Measurements from ENCODE around the gene TAS1R3. TPM values are rescaled to one million over a fixed set of nuclear protein-coding genes. Genes with fewer than 3 reads are reported as not detected.
A peak's percentile ranks its signal among the peaks of the same experiment; 100 is the strongest.

The TAS1R3 gene
- total RNA-seq, 4 donors from 2014 or later: 0.38 to 1.4 (median 0.79) TPM

DNA sequence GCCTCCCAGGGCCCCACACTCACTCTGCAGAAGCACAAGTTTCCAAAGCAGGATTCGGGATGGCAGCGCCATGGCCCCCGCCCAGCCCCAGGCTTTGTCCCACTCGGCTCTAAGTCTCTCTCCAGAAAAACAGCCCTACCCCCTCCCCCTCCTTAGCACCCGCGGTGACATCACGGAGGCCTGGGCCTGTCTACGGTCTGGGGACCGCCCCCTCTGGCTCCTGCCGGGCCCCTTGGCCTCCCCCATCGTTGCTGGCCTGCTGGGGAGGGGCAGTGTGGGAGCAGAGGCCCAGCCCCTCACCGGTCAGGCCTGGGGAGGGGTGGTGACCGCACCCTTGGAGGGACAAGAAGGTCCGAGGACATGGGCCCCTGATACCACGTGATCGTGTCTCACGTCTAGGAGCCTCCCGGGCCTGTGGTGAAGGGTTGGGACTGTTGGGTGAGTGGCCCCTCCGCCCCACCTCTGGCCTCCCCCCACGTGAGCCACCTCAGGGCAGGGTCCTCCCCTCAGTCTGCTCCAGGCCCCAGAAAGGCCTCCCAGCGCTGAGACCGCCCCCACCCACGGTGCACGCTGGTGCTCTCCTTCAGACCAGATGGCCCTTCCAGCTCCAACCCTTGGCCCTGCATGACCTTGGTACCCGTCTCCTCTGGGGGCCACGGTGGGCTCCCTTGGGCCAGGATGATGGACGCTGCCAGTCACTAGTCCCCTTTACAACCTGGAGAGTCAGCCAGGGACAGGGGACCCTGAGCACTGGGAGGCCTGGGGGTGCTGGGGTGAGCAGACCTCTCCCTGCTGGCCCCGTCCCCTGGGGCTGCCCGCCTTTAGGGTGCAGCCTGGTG, 27.6 kb downstream of the TAS1R3 start, which contains the start of gene MXRA8:
MXRA8 (minus strand) TSS at position 123 of the 839 bp plus-strand sequence; CDS start at position 72, 51 bp downstream.
- TF ChIP-seq, protein P1, sequence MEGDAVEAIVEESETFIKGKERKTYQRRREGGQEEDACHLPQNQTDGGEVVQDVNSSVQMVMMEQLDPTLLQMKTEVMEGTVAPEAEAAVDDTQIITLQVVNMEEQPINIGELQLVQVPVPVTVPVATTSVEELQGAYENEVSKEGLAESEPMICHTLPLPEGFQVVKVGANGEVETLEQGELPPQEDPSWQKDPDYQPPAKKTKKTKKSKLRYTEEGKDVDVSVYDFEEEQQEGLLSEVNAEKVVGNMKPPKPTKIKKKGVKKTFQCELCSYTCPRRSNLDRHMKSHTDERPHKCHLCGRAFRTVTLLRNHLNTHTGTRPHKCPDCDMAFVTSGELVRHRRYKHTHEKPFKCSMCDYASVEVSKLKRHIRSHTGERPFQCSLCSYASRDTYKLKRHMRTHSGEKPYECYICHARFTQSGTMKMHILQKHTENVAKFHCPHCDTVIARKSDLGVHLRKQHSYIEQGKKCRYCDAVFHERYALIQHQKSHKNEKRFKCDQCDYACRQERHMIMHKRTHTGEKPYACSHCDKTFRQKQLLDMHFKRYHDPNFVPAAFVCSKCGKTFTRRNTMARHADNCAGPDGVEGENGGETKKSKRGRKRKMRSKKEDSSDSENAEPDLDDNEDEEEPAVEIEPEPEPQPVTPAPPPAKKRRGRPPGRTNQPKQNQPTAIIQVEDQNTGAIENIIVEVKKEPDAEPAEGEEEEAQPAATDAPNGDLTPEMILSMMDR (IDR thresholded peaks at IDR 0.05): no peak
- TF ChIP-seq POLR2A (IDR thresholded peaks at IDR 0.05): no peak
- intact Hi-C loops (cut with DNase I; ENCODE audit: low total_unique reads): no loop called here
- 29 to 31% methylated on average over 23 to 27 of the region's 29 CpGs for WGBS, 2 donors
- DNase-seq (ENCODE audit: low spot score in 2 of 2): no peak
- peak within 1 kb of the TSS; percentile 36 for H3K4me3 ChIP-seq (ENCODE audit: low read depth, poor library complexity, severe bottlenecking)

DNA sequence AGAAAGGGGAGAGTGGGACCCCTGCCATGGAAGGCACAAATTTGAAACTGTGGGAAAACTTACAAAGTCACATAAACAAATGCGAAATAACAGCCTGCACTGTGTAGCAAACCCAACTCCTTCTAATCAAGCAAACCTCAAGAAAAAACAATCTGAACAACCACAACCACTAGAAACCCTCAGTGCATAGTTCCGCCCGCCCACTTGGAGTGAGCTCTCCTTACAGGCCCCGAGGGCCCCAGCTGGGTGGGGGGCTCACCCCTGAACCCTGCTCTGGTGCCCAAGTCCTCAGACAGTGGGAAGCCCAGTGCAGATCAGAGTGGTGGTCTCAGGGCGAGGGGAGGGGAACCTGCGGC, 28.2 kb downstream of the TAS1R3 start:
- H3K4me3 ChIP-seq (ENCODE audit: low read depth, poor library complexity, severe bottlenecking): no peak overlapping the region
- DNase-seq (ENCODE audit: low spot score in 2 of 2): no peak
- TF ChIP-seq, protein P1 (IDR thresholded peaks at IDR 0.05): no peak
- no peak for TF ChIP-seq POLR2A (IDR thresholded peaks at IDR 0.05)
- intact Hi-C loops (cut with DNase I; ENCODE audit: low total_unique reads): no loop called here
- 36 to 49% methylated on average over 6 of the region's 6 CpGs for WGBS, 2 donors

DNA sequence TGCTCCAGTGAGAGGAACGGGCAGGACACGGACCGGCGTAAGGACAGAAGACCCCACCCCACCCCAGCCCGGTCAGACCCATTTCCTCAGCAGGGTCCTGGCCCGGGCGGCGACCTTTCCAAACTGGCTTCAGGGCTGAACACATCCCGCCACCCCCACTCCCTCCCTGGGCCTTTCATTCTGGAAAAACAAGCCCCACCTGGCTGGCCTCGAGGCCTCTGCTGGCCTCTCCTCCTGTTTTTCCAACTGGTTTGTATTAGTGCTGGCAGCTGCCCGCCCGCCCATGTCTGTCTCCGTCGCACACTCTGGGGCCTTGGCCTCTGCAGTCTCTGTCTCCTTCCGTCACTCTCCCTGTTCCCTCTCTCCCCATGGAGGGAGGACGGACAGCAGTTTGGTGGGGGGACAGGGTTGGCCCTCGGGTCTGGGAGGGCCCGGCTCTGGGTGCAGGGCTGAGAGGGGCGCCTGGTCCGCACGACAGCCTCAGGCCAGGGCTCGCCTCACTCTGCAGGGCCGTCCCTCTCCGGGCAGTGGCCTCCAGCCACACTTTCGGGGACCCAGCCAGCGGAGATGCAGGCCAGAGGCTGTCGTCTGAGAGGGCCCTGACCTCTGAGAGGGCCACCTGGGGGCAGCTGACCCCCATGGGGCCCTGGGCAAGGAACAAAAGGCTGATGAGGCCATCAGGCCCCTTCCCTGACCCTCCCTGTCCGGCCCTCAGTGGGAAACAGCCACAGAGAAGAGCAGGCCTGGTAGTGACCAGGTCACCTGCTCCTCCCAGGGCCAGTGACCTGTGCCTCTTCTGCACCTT, 28.8 kb downstream of the TAS1R3 start:
- TF ChIP-seq, protein P1 (IDR thresholded peaks at IDR 0.05): no peak
- TF ChIP-seq POLR2A (IDR thresholded peaks at IDR 0.05): no peak
- intact Hi-C loops (cut with DNase I; ENCODE audit: low total_unique reads): no loop called here
- H3K4me3 ChIP-seq (ENCODE audit: low read depth, poor library complexity, severe bottlenecking): no peak overlapping the region
- no peak for DNase-seq (ENCODE audit: low spot score in 2 of 2)
- 38 to 56% methylated on average over 25 to 27 of the region's 28 CpGs for WGBS, 2 donors

DNA sequence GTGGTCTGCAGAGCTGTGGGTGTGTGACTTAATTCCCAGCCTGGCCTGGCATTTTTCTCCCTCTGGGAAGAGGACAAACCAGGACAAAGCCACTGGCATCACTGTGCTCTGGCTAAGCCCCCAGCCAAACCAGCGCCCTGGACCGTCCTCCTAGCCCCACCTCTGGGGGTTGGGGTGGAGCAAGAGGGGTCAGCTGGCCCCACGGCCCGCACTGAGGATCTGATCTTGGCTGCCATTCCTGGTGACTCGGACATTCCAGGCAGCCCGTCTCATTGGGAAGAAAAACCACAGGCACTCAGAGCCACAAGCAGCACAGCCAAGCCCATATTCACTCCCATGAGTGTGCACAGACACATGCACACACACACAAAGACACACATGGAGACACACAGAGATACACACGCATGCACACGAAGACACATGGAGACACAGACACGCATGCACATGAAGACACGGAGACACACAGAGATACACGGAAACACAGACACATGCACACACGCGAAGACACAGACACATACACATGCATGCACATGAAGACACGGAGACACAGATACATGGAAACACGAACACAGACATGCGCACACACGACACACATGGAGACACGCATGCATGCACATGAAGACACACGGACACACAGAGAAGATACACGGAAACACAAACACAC, 29.6 kb downstream of the TAS1R3 start:
- no peak for TF ChIP-seq POLR2A (IDR thresholded peaks at IDR 0.05)
- TF ChIP-seq, protein P1 (IDR thresholded peaks at IDR 0.05): no peak
- WGBS, 2 donors: 61 to 77% methylated on average over 17 to 20 of the region's 20 CpGs
- intact Hi-C loops (cut with DNase I; ENCODE audit: low total_unique reads): no loop called here
- DNase-seq (ENCODE audit: low spot score in 2 of 2): peak in 1 of 2 donors; percentile 95
- H3K4me3 ChIP-seq (ENCODE audit: low read depth, poor library complexity, severe bottlenecking): no peak overlapping the region

DNA sequence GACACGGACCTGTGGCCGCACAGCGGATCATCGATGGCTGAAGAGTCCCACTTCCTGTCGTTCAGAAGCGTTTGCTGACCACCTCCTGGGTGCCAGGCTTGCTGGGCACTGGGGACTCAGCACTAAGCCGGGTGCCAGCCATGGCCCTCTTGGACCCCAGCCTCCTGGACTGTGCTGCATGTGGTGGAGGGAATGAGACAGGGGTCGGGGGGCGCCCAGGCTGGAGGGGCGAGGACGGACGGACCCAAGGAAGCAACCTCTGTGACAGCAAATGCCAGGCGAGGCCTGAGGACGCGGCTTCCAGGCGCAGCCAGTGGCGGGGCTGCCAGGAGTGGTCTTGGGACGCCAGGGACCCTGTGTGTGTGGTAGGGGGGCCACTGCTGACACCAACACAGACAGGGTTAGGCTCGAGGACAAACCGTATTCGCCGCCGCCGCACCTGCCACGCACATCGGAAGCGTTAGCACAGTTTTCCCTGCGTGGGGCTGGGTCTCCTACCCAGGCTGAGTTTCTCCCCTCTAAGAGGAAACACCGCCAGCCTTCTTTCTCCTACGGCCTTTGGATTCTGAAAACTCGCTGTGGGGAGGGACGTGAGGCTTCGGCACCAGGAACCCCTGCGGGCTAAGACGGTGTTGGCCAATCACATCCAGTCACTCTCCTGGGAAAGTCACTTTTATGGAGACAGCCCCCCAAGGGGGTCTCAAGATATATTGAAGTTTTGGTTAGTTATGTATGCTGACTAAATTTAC, 30.3 kb downstream of the TAS1R3 start:
- WGBS, 2 donors: 65 to 70% methylated on average over 34 of the region's 35 CpGs
- TF ChIP-seq, protein P1 (IDR thresholded peaks at IDR 0.05): no peak
- TF ChIP-seq POLR2A (IDR thresholded peaks at IDR 0.05): no peak
- no peak overlapping the region for H3K4me3 ChIP-seq (ENCODE audit: low read depth, poor library complexity, severe bottlenecking)
- no peak for DNase-seq (ENCODE audit: low spot score in 2 of 2)
- intact Hi-C loops (cut with DNase I; ENCODE audit: low total_unique reads): no loop called here

Measured in lower leg skin (tissue), 4 donors.